NCI-H524 (cell line): ENCODE data around the gene POC1A.

Source experiments
- DNase-seq, 2 experiments: peaks; one replicate each; lab custom pipeline; 2025; lab: John Stamatoyannopoulos, UW

POC1A gene

GRCh38 chr3:52104684-52105640 is 49.3 kb downstream of the POC1A start:
- DNase-seq = no peak

DNA sequence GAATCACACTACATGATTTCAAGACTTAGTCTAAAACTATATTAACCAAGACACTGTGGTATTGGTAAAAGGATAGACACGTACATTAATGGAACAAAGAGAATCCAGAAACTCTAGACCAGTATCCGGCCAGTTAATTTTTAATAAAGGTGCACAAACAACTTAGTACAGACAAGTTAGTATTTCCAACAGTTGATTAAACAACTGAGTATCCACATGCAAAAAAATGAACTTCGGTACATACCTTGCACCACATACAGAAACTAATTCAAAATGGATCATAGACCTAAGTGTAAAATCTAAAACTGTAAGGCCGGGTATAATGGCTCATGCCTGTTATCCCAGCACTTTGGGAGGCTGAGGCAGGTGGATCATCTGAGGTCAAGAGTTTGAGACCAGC is 51.3 kb downstream of the POC1A start:
- no peak for DNase-seq

DNA sequence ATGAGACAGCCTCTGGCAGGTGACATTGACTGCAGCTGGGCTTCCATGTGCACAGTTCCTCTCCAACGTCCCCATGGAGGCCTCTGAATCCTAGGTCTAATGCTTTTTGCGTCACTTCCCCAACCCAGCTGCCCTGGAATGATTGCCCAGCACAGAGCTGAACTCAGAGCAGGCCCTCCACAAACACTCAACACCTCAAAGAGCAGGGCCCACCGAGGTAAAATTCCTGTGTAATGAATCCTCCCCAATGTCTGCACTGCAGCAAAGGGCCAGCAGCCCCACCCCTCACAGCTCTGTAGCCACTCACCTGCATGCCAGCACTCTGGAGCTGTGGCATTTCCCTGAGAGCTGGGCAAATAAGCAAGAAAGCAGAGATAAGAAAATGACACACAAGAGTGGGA is 55.2 kb downstream of the POC1A start:
- DNase-seq = no peak

DNA sequence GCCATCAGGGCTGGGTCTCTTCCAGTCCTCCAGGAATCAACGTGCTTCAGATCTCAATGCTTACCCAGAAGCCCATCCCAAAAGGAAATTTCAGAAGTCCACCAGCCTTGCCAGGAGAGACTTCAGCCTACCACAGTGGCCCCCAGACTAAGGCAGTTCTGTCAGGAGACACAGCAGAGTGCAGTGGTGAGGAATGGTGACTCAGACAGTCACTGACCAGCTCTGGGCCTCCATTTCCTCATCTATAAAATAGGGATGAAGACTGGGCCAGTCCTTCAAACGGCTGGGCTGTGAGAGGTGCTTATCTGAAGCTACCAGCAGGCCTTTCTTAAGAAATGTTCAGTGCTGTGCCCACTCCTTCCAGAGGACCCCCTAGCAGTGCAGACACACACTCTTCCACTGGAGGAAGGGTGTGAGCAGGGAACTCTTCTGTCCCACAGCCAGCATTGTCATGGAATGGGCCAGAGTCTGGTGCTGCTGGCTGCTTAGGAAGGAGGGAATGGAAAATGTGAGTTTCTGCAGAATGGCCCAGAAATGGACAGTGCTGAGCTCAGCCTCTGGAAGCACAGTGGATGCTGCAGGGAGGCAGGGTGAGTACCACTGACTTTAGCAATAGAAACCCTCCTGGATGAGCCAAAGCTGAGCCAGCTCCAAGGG is 56.2 kb downstream of the POC1A start:
- DNase-seq = no peak

DNA sequence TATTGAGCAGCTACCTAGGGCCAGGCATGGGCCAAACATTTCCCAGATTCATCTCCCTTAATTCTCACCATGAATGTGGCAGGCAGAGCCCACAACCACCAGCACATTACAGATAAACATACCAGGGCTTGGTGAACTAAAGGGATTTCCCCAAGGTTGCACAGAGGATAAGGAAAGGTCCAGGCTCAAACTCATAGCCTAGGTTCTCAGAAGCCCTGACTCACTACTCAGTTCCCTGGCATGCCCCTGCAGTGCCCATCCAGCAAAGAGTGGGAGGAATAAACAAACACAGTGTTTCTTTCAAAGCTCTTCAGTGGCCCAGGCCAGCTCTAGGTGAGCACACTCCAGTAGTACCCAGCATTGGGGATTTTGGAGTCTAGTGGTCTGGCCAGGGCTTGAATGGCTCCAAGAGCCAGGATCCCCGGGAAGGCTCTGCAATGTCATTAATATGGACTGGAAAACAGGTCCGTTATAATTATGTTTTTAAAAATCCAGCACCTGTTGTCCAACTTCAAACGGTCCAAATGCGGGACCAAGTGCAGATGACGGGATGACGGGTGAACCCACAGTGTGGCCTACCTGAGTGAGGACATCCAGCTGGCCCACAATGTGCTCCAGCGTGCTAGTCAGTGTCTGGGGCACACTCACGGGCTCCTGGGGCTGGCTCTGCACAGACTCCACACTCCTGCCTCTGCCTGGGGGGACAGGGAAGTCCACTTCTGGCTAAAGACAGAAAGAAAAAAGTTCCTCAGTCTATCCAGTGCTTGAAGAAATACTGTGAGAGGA is 58.0 kb downstream of the POC1A start:
- no peak for DNase-seq

GRCh38 chr3:52094571-52095485 is 59.4 kb downstream of the POC1A start:
- no peak for DNase-seq

DNA sequence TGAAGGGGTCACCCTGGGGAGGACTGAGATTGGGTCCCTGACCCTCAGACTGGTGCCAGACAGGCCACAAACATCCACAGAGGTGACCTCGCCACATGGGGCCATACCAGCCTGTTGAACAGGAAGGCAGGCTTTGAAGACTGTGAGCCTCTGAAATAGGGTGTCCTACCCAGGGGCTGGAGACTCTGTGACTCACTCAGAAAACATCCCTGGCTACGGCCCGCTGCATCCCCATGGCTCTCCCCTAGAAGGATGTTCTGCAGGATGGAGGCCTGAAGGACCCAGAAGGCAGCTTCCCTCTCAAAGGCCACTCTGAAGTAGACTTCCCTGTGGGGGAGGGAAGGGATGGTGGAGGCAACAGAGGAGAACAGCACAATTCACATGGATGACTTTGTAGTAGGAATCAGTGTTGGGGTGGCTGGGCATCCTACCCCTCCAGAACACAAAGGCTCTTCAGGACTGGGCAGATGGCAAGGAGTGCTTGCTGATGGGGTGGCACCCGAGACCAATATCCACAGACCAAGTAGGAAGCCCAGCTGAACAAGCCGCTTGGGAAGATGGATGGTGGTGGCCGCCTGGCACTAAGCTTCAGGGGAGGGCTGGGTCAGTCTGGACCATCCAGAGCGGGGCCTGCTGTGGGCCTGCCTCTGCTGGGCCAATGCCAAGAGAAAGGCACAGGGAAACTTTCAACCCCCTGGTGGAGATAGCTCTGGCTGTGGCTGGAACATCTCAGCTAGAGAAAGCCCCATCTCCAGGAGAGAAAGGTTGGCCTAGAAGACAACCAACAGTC is 60.3 kb downstream of the POC1A start:
- no peak for DNase-seq

DNA sequence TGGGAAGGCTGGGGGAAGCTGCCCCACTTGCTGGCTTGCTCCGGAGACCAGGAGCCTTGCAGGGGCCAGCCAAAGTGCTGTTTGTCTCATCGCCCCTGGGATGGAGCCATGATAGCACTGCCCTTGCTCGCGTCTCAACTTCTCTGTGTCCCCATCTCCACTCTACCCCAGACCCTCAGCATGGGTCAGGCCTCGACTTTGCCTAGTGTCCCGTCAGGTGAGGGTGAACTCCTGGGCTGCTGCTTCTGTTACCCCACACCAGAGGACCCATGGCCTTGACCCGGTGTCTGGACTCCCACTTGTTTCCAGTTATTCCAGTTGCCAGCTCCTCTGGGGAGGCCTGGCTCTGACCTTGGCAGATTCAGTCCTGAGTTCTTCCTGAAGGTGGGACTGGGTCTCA is 61.3 kb downstream of the POC1A start:
- DNase-seq = no peak

DNA sequence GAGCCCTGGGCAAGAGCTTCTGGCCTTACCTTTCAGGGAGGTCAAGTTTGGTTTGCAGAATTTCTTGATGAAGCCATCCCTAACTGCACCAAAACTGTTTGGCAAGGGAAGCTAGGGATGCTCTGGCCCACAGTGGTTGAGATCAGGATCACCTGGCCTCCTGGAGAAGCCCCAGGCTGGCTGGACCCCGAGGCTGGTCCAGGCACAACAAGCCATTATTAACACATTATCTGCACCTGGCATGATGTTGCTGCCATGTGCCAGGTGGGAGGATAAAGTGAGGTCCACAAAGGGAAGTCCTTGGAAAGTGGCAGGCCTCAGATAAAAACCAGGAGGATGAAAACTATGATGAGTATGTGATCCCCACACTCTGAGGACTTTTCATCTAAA is 62.0 kb downstream of the POC1A start:
- DNase-seq = no peak

DNA sequence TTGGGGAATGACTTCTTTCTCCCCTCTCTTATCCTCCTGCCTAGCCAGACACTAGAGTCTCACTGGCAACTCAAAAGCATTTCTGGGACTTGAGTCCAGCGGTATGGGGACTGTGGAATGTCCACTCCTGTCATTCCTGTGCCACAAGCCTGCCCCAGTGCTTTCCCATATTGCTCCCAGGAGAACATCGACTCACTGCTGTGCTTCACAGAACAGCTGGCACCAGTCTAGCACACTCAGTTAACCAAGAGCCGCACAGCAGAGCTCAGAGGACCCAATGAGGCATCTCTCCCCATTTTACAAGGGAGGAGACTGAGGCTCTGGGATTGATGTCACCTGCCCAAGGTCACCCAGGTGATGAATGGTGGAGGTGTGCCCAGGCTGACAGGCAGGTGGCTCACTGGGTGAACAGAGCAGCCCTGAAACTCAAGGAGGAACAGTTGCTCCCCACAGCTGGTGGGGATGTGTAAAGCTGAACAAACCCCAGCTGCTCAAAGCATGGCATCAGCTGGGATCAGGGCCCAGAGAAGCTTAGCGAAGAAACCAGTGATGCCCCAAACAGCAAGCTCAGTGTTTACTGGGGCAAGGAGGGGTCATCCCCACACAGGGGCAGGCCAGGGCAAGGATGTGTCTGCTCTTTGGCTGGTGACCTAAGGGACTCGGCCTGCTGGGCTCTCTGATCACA is 62.5 kb downstream of the POC1A start:
- peak; percentile 24 to 60 for DNase-seq

DNA sequence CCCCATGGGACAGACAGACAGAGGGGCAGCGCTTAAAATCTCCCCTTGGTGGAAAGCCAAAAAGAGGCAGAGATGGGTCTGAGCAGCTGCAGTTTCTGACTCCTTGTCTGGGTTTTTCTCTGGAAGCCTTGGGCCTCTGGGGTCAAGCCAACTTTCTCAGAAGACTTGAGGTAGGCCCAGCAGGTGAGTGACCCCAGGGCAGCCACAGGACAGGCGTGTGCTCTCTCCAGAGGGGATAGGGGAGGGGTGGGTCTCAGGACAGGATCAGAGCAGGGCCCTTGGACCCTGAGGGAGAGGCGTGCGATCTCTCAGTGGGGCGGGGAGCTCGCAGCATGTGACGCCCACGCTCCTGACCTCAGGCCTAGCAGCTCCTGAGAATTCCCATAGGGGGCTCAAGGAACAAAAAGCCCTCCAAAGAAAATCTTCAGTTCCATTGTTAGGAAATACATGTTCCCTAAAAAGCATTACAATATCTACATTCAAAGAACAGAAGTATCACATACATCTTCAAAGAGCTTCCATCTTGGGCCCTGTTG is 63.2 kb downstream of the POC1A start:
- DNase-seq = no peak

DNA sequence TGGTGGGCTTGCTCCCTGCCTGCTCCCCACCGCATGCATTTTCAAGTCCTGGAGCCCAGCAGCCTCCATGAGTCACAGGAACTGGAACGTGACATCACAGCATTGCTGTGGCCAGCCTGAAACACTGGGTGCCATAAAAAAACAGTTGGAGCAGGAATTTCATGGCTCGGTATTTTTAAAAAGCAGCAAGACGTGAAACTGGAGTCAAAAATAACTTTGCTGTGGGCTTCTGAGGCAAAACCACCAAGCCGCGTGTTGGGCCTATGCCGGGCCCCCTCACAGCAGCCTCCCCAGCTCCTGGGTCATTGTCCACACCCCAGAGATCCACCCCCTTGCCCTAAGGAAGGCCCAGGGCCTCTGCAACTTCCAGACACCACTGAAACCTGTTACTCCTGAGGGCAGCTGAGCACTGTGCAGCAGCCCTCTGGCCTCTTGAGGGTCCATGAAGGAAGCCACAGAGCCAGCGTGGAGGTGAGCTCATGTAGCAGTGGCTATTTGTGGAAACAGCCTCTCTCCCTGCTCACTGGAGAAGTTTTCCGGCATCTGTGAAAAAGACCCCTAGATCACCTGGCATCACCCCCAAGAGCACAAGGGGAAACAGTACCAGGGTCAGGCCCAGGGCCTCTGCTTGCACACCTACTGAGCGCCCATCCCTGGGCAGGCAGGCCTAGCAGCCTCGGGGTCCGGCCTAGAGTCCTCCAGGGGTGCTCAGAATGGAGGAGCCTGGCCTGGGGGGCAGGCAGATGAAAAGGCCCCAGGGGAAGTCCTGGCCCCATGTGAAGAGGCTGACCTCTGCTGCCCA is 63.9 kb downstream of the POC1A start:
- no peak for DNase-seq

DNA sequence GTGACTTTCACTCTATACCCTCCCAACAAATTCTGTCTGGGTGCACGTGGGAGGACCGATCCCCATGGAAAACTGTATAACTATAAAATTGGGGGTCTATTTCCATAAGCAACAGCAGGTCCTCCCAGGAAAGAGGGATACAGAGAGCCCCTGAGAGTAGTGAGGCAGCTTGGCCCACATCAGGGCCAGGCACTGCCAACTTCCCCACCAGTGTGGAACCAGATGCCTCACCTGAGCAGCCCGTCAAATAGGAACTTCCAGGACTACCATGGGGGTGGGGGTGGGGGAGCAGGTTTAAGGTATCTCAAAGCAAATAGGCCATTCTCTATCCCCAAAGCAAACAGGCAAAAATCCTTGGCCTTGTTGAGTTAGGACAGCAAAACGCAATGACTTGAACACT is 64.5 kb downstream of the POC1A start:
- no peak for DNase-seq

- DNase-seq = peak in 1 of 2 experiments; percentile 28
These were observed 65.5 kb downstream of the POC1A start for GRCh38 chr3:52088445-52089367.

DNA sequence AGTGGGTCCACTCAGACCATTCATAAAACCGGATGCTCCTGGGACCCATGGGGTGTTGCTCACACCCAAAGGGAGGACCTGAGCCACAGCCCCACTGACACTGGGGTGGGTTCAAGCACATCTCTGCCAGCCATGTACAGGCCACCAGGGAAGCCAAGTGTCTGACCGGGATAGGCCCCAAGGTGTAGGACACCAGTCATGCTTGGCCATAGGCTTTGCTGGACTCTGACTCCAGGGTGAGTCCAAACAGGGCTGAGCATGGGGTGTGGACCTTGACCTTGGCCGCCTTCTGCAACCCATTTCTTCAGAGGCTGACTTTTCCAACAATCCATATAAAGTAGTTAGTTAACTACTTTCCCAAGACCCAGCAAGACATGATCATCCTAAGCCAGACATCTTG is 66.5 kb downstream of the POC1A start:
- DNase-seq = no peak

GRCh38 chr3:52086976-52087663 is 67.1 kb downstream of the POC1A start:
- DNase-seq = no peak

DNA sequence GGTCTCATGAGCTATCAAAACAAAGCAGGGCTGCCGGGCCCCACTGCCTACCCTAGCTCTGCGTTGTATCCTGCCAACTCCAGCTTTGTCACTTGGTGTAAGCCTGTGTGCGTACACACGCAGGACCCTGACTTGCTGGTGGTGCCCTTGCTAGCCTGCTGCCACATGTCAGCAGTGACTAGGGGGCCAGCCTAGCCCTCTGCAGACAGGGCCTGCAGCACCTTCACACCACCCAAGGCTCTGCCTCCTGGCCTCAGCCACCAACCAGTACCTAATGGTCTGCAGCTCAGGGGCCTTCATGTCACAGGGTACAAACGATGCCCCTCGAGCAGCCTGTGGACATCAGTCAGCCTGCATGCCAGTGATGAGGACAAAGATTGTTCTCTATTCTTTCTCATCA is 67.8 kb downstream of the POC1A start:
- DNase-seq = no peak
